GM10266 (cell line): ENCODE data around the gene SMG6.

Source experiments
- DNase-seq: peaks from one replicate; pipeline ENCODE4 v3.0.0; 2012; ENCODE audit errors: extremely low spot score
- TF ChIP-seq, protein P1 (sequence below): IDR thresholded peaks from 2 replicates; pipeline ENCODE4 v1.5.1; 2012; ENCODE audit warnings: mild to moderate bottlenecking, low read depth; ENCODE audit not compliant: control insufficient read depth, insufficient read depth; ENCODE audit errors: missing control alignments

SMG6 gene

GRCh38 chr17:2337544-2338314 lies 34.1 kb upstream of the SMG6 start:
- TF ChIP-seq, protein P1, sequence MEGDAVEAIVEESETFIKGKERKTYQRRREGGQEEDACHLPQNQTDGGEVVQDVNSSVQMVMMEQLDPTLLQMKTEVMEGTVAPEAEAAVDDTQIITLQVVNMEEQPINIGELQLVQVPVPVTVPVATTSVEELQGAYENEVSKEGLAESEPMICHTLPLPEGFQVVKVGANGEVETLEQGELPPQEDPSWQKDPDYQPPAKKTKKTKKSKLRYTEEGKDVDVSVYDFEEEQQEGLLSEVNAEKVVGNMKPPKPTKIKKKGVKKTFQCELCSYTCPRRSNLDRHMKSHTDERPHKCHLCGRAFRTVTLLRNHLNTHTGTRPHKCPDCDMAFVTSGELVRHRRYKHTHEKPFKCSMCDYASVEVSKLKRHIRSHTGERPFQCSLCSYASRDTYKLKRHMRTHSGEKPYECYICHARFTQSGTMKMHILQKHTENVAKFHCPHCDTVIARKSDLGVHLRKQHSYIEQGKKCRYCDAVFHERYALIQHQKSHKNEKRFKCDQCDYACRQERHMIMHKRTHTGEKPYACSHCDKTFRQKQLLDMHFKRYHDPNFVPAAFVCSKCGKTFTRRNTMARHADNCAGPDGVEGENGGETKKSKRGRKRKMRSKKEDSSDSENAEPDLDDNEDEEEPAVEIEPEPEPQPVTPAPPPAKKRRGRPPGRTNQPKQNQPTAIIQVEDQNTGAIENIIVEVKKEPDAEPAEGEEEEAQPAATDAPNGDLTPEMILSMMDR: peak; percentile 4
- peak; percentile 81 for DNase-seq

- peak; percentile 94 for DNase-seq
These were observed 33.4 kb upstream of the SMG6 start, which contains the start of gene SGSM2 for GRCh38 chr17:2336852-2337543. Gene SGSM2, plus strand, starts transcription at chr17:2337501. Its CDS starts 188 bp downstream, at chr17:2337689.

GRCh38 chr17:2336215-2336851 lies 32.7 kb upstream of the SMG6 start, which contains the start of gene TSR1:
Gene TSR1, minus strand, starts transcription at chr17:2336457. Its CDS starts 30 bp downstream, at chr17:2336427.
- TF ChIP-seq, protein P1: peak; percentile 48
- peak; percentile 99 for DNase-seq

More at GRCh38 chr17:2336852-2337543, 33.4 kb upstream of the SMG6 start, which contains the start of gene SGSM2:
- TF ChIP-seq, protein P1: no peak

GRCh38 chr17:2335726-2336214 lies 32.2 kb upstream of the SMG6 start:
- TF ChIP-seq, protein P1: no peak
- DNase-seq: peak; percentile 30

GRCh38 chr17:2331303-2331702 lies 27.7 kb upstream of the SMG6 start:
- TF ChIP-seq, protein P1: no peak
- no peak for DNase-seq

DNA sequence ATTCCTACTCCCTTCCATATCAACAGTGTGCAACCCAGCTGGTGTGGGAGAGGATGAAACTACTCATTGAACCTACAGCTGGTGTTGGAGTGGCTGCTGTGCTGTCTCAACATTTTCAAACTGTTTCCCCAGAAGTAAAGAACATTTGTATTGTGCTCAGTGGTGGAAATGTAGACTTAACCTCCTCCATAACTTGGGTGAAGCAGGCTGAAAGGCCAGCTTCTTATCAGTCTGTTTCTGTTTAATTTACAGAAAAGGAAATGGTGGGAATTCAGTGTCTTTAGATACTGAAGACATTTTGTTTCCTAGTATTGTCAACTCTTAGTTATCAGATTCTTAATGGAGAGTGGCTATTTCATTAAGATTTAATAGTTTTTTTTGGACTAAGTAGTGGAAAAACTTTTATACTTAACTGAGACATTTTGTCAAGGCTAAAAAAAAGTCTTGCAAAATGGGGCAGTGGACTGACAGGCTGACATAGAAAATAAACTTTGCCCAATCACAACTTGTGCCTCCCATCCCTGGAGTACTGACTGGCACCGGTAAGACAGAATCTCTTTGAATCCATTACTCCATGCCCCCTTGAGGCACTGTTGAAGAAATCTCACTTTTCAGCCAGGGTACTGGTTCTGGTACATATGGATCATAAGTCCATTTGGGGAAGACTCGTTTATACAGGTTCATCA lies 20.2 kb upstream of the SMG6 start:
- DNase-seq: no peak
- TF ChIP-seq, protein P1: no peak
